HL-60/S4 (cell line): Measurements from ENCODE around the gene CLPSL2.

ENCODE experiments used
- in situ Hi-C: fragments of 300-500 bp; cut with MboI; formaldehyde crosslinking; loops from 2 replicates; pipeline ENCODE4 v1.14.3; 2022; ENCODE audit warnings: low sequenced_read_pairs

CLPSL2 gene

GRCh38 chr6:35784200-35784599 is 7.8 kb downstream of the CLPSL2 start:
- in situ Hi-C loops, result no loop called here

GRCh38 chr6:35786272-35786671 is 9.9 kb downstream of the CLPSL2 start:
- in situ Hi-C loops, result no loop called here

GRCh38 chr6:35786810-35787209 is 10.4 kb downstream of the CLPSL2 start:
- in situ Hi-C loops, result no loop called here

- in situ Hi-C loops, result no loop called here
Measured at GRCh38 chr6:35787266-35788218, 11.1 kb downstream of the CLPSL2 start.

GRCh38 chr6:35788423-35788982 is 12.1 kb downstream of the CLPSL2 start:
- in situ Hi-C loops, result no loop called here

GRCh38 chr6:35790683-35791082 is 14.3 kb downstream of the CLPSL2 start:
- in situ Hi-C loops, result no loop called here

- in situ Hi-C loops, result no loop called here
Measured at GRCh38 chr6:35794536-35795452, 18.4 kb downstream of the CLPSL2 start.

GRCh38 chr6:35795453-35796071 is 19.2 kb downstream of the CLPSL2 start:
- in situ Hi-C loops, result no loop called here

- in situ Hi-C loops, result no loop called here
Measured at GRCh38 chr6:35796236-35796635, 19.8 kb downstream of the CLPSL2 start.

- in situ Hi-C loops, result no loop called here
Measured at GRCh38 chr6:35797837-35798526, 21.6 kb downstream of the CLPSL2 start.

- in situ Hi-C loops, result no loop called here
Measured at GRCh38 chr6:35798706-35799105, 22.3 kb downstream of the CLPSL2 start.

- in situ Hi-C loops, result no loop called here
Measured at GRCh38 chr6:35801148-35801547, 24.8 kb downstream of the CLPSL2 start.

- in situ Hi-C loops, result no loop called here
Measured at GRCh38 chr6:35804996-35805736, 28.8 kb downstream of the CLPSL2 start, which contains the start of gene LHFPL5. TSS of gene LHFPL5 (plus strand) at chr6:35805352. CDS start at chr6:35805671, 319 bp downstream.

GRCh38 chr6:35808688-35809087 is 32.3 kb downstream of the CLPSL2 start:
- in situ Hi-C loops, result no loop called here

GRCh38 chr6:35809809-35810208 is 33.4 kb downstream of the CLPSL2 start:
- in situ Hi-C loops, result no loop called here

- in situ Hi-C loops, result no loop called here
Measured at GRCh38 chr6:35810971-35811698, 34.7 kb downstream of the CLPSL2 start.

- in situ Hi-C loops, result no loop called here
Measured at GRCh38 chr6:35811699-35811995, 35.2 kb downstream of the CLPSL2 start.

GRCh38 chr6:35817515-35817914 is 41.1 kb downstream of the CLPSL2 start:
- in situ Hi-C loops, result no loop called here

GRCh38 chr6:35823601-35824000 is 47.2 kb downstream of the CLPSL2 start:
- in situ Hi-C loops, result no loop called here
